K562 (cell line): ENCODE measurements around the gene RAB38. TPM values are rescaled to one million over a fixed set of nuclear protein-coding genes. Genes with fewer than 3 reads are reported as not detected.

ENCODE experiments used
- ATAC-seq: fragments of 200-7000 bp; cut with Tn5 transposase; 3 replicates; pipeline ENCODE4 v1.9.1; 2020; ENCODE audit warnings: moderate library complexity
- BruUV-seq: library from RNA; stranded (reverse); fragments of 400-500 nt; replicated peaks from 2 replicates; lab custom pipeline; 2021; lab: Mats Ljungman, UMichigan
- CTCF ChIA-PET: fragments of 300-600 bp; formaldehyde crosslinking; extraction: SDS; loops from one replicate; lab custom pipeline; 2021; ENCODE audit warnings: low intra/inter-chr PET ratio; lab: Yijun Ruan, JAX
- POLR2A ChIA-PET: fragments of 300-600, 350-650 bp; sonication (Branson Sonifier 250); formaldehyde crosslinking; extraction: SDS; loops from one replicate; lab custom pipeline; 2021; ENCODE audit warnings: antibody characterized with exemption, inconsistent platforms; lab: Yijun Ruan, JAX
- DNase-seq, 4 experiments: peaks; one replicate each; pipeline versions ENCODE4 v3.0.0 to v3.0.0-alpha.2; 2011 to 2018; ENCODE audit warnings: low spot score in 3 of 4, mixed read lengths in 3 of 4; ENCODE audit errors: extremely low read depth in 1 of 4
- FAIRE-seq: peaks from 2 replicates; lab custom pipeline; 2011; peaks lifted over from hg19 to GRCh38; lab: Jason Lieb, UNC
- H2AFZ ChIP-seq: 2 replicates; pipeline ENCODE4 v1.6.0; 2011; ENCODE audit warnings: low read depth, low read length, control low read depth, inconsistent platforms
- H3K27ac ChIP-seq: fragments of 200-600 bp; 3 replicates; pipeline ENCODE4 v1.8.0; 2011; ENCODE audit warnings: low read depth, mild to moderate bottlenecking, control low read depth, inconsistent platforms, low read length, moderate library complexity, mixed read lengths; ENCODE audit errors: extremely low read depth
- H3K27me3 ChIP-seq, 2 experiments: fragments of 300-600 bp in 1 of 2; 2 replicates in 1 of 2; 3 replicates in 1 of 2; pipeline versions ENCODE4 v1.6.0 to v1.8.0; 2011; ENCODE audit warnings: inconsistent platforms in 2 of 2, low read length in 2 of 2, mild to moderate bottlenecking in 1 of 2, mixed read lengths in 1 of 2, moderate library complexity in 1 of 2; ENCODE audit not compliant: control insufficient read depth in 2 of 2, insufficient read depth in 2 of 2
- H3K36me3 ChIP-seq: fragments of 300-600 bp; 3 replicates; pipeline ENCODE4 v1.8.0; 2011; ENCODE audit warnings: mild to moderate bottlenecking, low read length, inconsistent platforms; ENCODE audit not compliant: control insufficient read depth, insufficient read depth
- H3K4me1 ChIP-seq, 2 experiments: fragments of 200-600 bp in 1 of 2; replicated peaks in 1 of 2; 2 replicates in 1 of 2; 3 replicates in 1 of 2; pipeline versions ENCODE4 v1.5.1 to v1.8.0; 2011; ENCODE audit warnings: inconsistent platforms in 2 of 2, low read length in 2 of 2, mild to moderate bottlenecking in 1 of 2, mixed read lengths in 1 of 2, moderate library complexity in 1 of 2; ENCODE audit not compliant: control insufficient read depth in 2 of 2, insufficient read depth in 2 of 2
- H3K4me2 ChIP-seq: 2 replicates; pipeline ENCODE4 v1.6.1; 2011; ENCODE audit warnings: low read length, control low read depth, inconsistent platforms, mixed read lengths; ENCODE audit not compliant: insufficient read depth
- H3K4me3 ChIP-seq: fragments of 200-600 bp; sonication (generic), shearing (Covaris generic); 2 replicates; pipeline ENCODE4 v1.5.1; 2016; ENCODE audit warnings: control low read depth, inconsistent platforms
- H3K79me2 ChIP-seq: fragments of 200-600 bp; 3 replicates; pipeline ENCODE4 v1.8.0; 2011; ENCODE audit warnings: low read length, inconsistent platforms; ENCODE audit not compliant: control insufficient read depth, insufficient read depth
- H3K9ac ChIP-seq, 2 experiments: 2 replicates each; pipeline versions ENCODE4 v1.6.0 to v1.6.1; 2011; ENCODE audit warnings: low read depth in 2 of 2, low read length in 2 of 2, control low read depth in 1 of 2, inconsistent platforms in 1 of 2, mild to moderate bottlenecking in 1 of 2, mixed read lengths in 1 of 2; ENCODE audit not compliant: insufficient read depth in 1 of 2
- H3K9me1 ChIP-seq: one replicate; pipeline ENCODE4 v1.6.0; 2011; ENCODE audit warnings: inconsistent platforms, mild to moderate bottlenecking, low read length, moderate library complexity; ENCODE audit not compliant: control insufficient read depth, insufficient read depth
- H3K9me3 ChIP-seq: replicated peaks from 2 replicates; pipeline ENCODE4 v1.5.1; 2011; ENCODE audit warnings: low read depth, low read length, inconsistent platforms; ENCODE audit not compliant: control insufficient read depth, insufficient read depth
- H4K20me1 ChIP-seq: replicated peaks from 2 replicates; pipeline ENCODE4 v1.6.1; 2011; ENCODE audit warnings: low read length, inconsistent platforms, mixed read lengths; ENCODE audit not compliant: control insufficient read depth, insufficient read depth
- BRD4 ChIP-seq: fragments of 200-600 bp; sonication (generic); IDR thresholded peaks from 2 replicates; pipeline ENCODE4 v1.6.1; 2017; ENCODE audit warnings: inconsistent platforms
- FOXM1 ChIP-seq, 2 experiments: fragments of 450-650 bp in 1 of 2; sonication (generic) in 1 of 2; formaldehyde crosslinking in 1 of 2; IDR thresholded peaks; 2 replicates each; pipeline versions ENCODE4 v1.6.1 to v1.9.0; 2017 to 2022; ENCODE audit warnings: low read depth in 2 of 2, mild to moderate bottlenecking in 2 of 2, missing genetic modification reagents in 1 of 2, moderate library complexity in 1 of 2
- RBM15 ChIP-seq: fragments of 200-400 bp; formaldehyde crosslinking; IDR thresholded peaks from 2 replicates; pipeline ENCODE4 v1.6.1; 2018; ENCODE audit warnings: mild to moderate bottlenecking, low read length, moderate library complexity; ENCODE audit not compliant: insufficient read depth
- TAF7 ChIP-seq: fragments of 450-650 bp; IDR thresholded peaks from 2 replicates; pipeline ENCODE4 v1.6.1; 2016; ENCODE audit warnings: missing genetic modification characterization, missing compliant biosample characterization
- WGBS: fragments of 100-300 bp; shearing (Covaris generic); methylation state at CpG from one replicate; pipeline ENCODE4 v1.1.6; 2016; ENCODE audit warnings: low coverage, mixed read lengths; ENCODE audit not compliant: insufficient coverage; ENCODE audit errors: missing lambda C conversion rate; 5-methylcytosine and 5-hydroxymethylcytosine counted together
- in situ Hi-C: fragments of 300-500 bp; cut with MboI; formaldehyde crosslinking; loops from 4 replicates; pipeline ENCODE4 v1.15.0; 2018; ENCODE audit warnings: inconsistent platforms, mixed read lengths
- intact Hi-C: fragments of 100-400 bp; cut with micrococcal nuclease; formaldehyde crosslinking; loops from 2 replicates; pipeline ENCODE4 v1.14.2; 2022
- polyA plus RNA-seq, 8 experiments: library from polyadenylated mRNA; depleted of rRNA in 4 of 8; stranded (reverse) in 5 of 8; unstranded in 3 of 8; fragments of >200 nt; fragmentation: Nextera tagmentation in 2 of 8; fragmentation: Illumina TruSeq in 1 of 8; extraction: Ambion mirVana in 2 of 8; extraction: Trizol in 1 of 8; gene quantifications; 2 replicates each; pipeline versions ENCODE4 v1.2.1 to v1.2.3, GENCODE V29; 2011 to 2014; ENCODE audit warnings: inconsistent platforms in 1 of 8, missing spikeins in 1 of 8
- total RNA-seq, 7 experiments: library from RNA; depleted of rRNA in 6 of 7; stranded (reverse); fragments of >200 nt in 6 of 7; fragmentation: Illumina TruSeq in 2 of 7; extraction: Trizol in 2 of 7; gene quantifications; 2 replicates each; pipeline versions ENCODE4 v1.2.1 to v1.2.3, GENCODE V29; 2011 to 2021; ENCODE audit warnings: low replicate concordance in 1 of 7
- TF ChIP-seq, protein P1 (sequence below): fragments of 250-450 bp; sonication (Bioruptor Pico); IDR thresholded peaks from 2 replicates; pipeline ENCODE4 v1.8.0; 2021; ENCODE audit warnings: borderline replicate concordance, mild to moderate bottlenecking, moderate library complexity; ENCODE audit not compliant: poor library complexity, severe bottlenecking

The RAB38 gene
- total and polyA plus RNA-seq, 9 of the 15 experiments (the other 6 are each of a cell fraction or from before 2014, with no cell fraction given): 0.59 to 2.9 (median 2.2) TPM

DNA sequence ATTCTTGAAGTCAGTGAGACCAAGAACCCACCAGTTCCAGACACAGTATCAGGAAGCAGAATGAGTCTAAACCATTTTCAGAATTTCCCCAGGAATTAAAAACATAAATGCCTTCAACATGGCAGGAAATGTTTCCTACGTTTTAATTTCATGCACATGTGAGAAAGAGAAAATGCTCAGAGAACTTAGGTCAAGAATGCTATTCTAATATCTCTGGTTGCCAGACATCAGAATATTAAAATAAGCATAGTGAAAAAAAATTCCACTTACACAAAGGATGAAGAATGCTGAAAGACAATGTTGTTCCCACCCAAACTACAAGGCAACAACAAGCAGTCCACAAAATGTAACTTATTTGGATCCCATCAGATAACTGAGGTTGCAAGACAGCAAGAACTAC, 104.8 kb downstream of the RAB38 start:
- no peak for TF ChIP-seq RBM15
- TF ChIP-seq BRD4: no peak
- TF ChIP-seq FOXM1 (IDR thresholded peaks at IDR 0.05; ENCODE audit: low read depth): no peak
- no peak for TF ChIP-seq FOXM1 (CRISPR knock-in tag; IDR thresholded peaks at IDR 0.05; ENCODE audit: low read depth)
- TF ChIP-seq, protein P1, sequence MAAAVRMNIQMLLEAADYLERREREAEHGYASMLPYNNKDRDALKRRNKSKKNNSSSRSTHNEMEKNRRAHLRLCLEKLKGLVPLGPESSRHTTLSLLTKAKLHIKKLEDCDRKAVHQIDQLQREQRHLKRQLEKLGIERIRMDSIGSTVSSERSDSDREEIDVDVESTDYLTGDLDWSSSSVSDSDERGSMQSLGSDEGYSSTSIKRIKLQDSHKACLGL (CRISPR knock-in tag): no peak
- no peak for TF ChIP-seq TAF7 (tag)
- Histone ChIP-seq H2AFZ (no peak overlapping the region), H4K20me1 (no peaks in the 10 kb centered on the region), H3K27me3 (no peaks in the 10 kb centered on the region), H3K27ac (no peak overlapping the region), H3K9me1 (no peaks in the 10 kb centered on the region), H3K36me3 (no peaks in the 10 kb centered on the region), H3K9ac (no peak overlapping the region), H3K9me3 (no peaks in the 10 kb centered on the region; the same call in 1 of the 2 replicates), H3K79me2 (no peaks in the 10 kb centered on the region), H3K4me2 (no peak overlapping the region), H3K4me3 (no peak overlapping the region), H3K4me1 (no peaks in the 10 kb centered on the region)
- intact Hi-C loops (no loop called here), in situ Hi-C loops (no loop called here)
- FAIRE-seq (no peak), DNase-seq (no peak), ATAC-seq (no peak)
- CTCF ChIA-PET: no interaction called here
- no TSS peak for BruUV-seq
- POLR2A ChIA-PET: no interaction called here
- WGBS: 0% methylated on average over 1 of the region's 1 CpG
